PC-3 (cell line): Measurements from ENCODE around the gene SUGT1.

Experiments
- EZH2 ChIP-seq: fragments of 300-600 bp; sonication (generic); IDR thresholded peaks from one replicate; pipeline ENCODE4 v1.6.1; 2017; ENCODE audit warnings: antibody characterized with exemption, mild to moderate bottlenecking, low read length; ENCODE audit not compliant: unreplicated experiment
- EZH2phosphoT487 ChIP-seq: fragments of 300-600 bp; sonication (generic); IDR thresholded peaks from 2 replicates; pipeline ENCODE4 v1.6.1; 2018; ENCODE audit warnings: mild to moderate bottlenecking, antibody characterized with exemption, low read length, borderline replicate concordance
- TF ChIP-seq, protein P1 (sequence below): fragments of 300-600 bp; sonication (generic); conservative IDR thresholded peaks from 2 replicates; pipeline ENCODE4 v1.5.1; 2017; ENCODE audit warnings: antibody characterized with exemption, low read depth, mild to moderate bottlenecking, low read length

DNA sequence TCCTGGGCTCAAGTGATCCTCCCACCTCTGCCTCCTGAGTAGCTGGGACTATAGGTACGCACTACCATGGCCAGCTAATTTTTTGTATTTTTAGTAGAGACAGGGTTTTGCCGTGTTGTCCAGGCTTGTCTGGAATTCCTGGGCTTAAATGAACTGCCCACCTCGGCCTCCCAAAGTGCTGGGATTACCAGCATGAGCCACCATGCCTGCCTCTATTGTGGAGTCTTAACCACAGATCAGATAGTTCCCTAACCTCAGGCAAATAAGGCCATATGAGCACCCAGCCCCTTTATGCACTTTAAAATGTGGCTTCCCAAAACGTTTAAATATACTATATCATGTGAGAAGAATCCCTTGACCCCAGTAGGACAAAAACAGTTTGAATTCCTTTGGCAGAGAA, 70.5 kb downstream of the SUGT1 start:
- TF ChIP-seq EZH2phosphoT487 (no peak), EZH2 (no peak)
- TF ChIP-seq, protein P1, sequence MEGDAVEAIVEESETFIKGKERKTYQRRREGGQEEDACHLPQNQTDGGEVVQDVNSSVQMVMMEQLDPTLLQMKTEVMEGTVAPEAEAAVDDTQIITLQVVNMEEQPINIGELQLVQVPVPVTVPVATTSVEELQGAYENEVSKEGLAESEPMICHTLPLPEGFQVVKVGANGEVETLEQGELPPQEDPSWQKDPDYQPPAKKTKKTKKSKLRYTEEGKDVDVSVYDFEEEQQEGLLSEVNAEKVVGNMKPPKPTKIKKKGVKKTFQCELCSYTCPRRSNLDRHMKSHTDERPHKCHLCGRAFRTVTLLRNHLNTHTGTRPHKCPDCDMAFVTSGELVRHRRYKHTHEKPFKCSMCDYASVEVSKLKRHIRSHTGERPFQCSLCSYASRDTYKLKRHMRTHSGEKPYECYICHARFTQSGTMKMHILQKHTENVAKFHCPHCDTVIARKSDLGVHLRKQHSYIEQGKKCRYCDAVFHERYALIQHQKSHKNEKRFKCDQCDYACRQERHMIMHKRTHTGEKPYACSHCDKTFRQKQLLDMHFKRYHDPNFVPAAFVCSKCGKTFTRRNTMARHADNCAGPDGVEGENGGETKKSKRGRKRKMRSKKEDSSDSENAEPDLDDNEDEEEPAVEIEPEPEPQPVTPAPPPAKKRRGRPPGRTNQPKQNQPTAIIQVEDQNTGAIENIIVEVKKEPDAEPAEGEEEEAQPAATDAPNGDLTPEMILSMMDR = no peak
